ENCODE data around the gene RABL6.

GRCh38 chr9:136890661-136891060 lies 82.9 kb downstream of the RABL6 start:
- no peak for TF ChIP-seq CTCF (conservative IDR thresholded peaks at IDR 0.05; ENCODE audit: low read depth, low read length)
- no peak for TF ChIP-seq RFX5 (IDR thresholded peaks at IDR 0.05; ENCODE audit: low read depth, low read length)
- TF ChIP-seq USF2 (IDR thresholded peaks at IDR 0.05; ENCODE audit: low read depth, low read length), result no peak
- TF ChIP-seq NFE2L2 (IDR thresholded peaks at IDR 0.05; ENCODE audit: low read depth, low read length), result no peak
- TF ChIP-seq CEBPB (IDR thresholded peaks at IDR 0.05; ENCODE audit: low read depth, low read length), result no peak
- no peak for TF ChIP-seq ELK1 (IDR thresholded peaks at IDR 0.05; ENCODE audit: borderline replicate concordance, low read depth, low read length)
- no peak for TF ChIP-seq POLR2A (IDR thresholded peaks at IDR 0.05; ENCODE audit: low read depth, low read length)
- no peak for TF ChIP-seq RAD21 (IDR thresholded peaks at IDR 0.05; ENCODE audit: low read length)
- no peak for TF ChIP-seq RCOR1 (IDR thresholded peaks at IDR 0.05; ENCODE audit: insufficient replicate concordance, low read length)
- TF ChIP-seq SMC3 (IDR thresholded peaks at IDR 0.05; ENCODE audit: low read depth, low read length), result no peak
- TF ChIP-seq BHLHE40 (IDR thresholded peaks at IDR 0.05; ENCODE audit: low read depth, low read length), result no peak
- no peak for TF ChIP-seq FOS (IDR thresholded peaks at IDR 0.05; ENCODE audit: low read depth, low read length)
- no peak for TF ChIP-seq CHD1 (IDR thresholded peaks at IDR 0.05; ENCODE audit: low read depth, low read length)
- TF ChIP-seq MXI1 (IDR thresholded peaks at IDR 0.05; ENCODE audit: borderline replicate concordance, low read depth, low read length), result no peak

All from IMR-90 (cell line).